Amniotic stem cell (primary cell): ENCODE data around the gene C11orf58.

Experiments used
- DNase-seq: peaks from one replicate; lab custom pipeline; 2025; lab: John Stamatoyannopoulos, UW

Gene C11orf58

GRCh38 chr11:16738193-16738946 is at the start of gene C11orf58:
Gene C11orf58, plus strand, starts transcription at chr11:16738647. Its CDS starts 132 bp downstream, at chr11:16738779.
- peak; percentile 96 for DNase-seq

GRCh38 chr11:16690086-16690485 is 48.4 kb upstream of the C11orf58 start:
- no peak for DNase-seq

GRCh38 chr11:16703795-16704194 is 34.7 kb upstream of the C11orf58 start:
- no peak for DNase-seq

GRCh38 chr11:16713594-16713993 is 24.9 kb upstream of the C11orf58 start:
- DNase-seq, result no peak

GRCh38 chr11:16722581-16723344 is 15.7 kb upstream of the C11orf58 start:
- no peak for DNase-seq

GRCh38 chr11:16727806-16728205 is 10.6 kb upstream of the C11orf58 start:
- no peak for DNase-seq

- DNase-seq, result no peak
These were observed 642 bp upstream of the C11orf58 start for GRCh38 chr11:16737818-16738192.

GRCh38 chr11:16738947-16739815 is 734 bp downstream of the C11orf58 start:
- no peak for DNase-seq

GRCh38 chr11:16741473-16741872 is 3.0 kb downstream of the C11orf58 start:
- DNase-seq, result no peak

GRCh38 chr11:16743478-16743877 is 5.0 kb downstream of the C11orf58 start:
- DNase-seq, result no peak

- DNase-seq, result no peak
These were observed 5.8 kb downstream of the C11orf58 start for GRCh38 chr11:16744128-16744725.

- no peak for DNase-seq
These were observed 7.6 kb downstream of the C11orf58 start for GRCh38 chr11:16745950-16746605.

GRCh38 chr11:16749092-16749491 is 10.6 kb downstream of the C11orf58 start:
- no peak for DNase-seq

- no peak for DNase-seq
These were observed 11.2 kb downstream of the C11orf58 start for GRCh38 chr11:16749666-16750065.

- DNase-seq, result no peak
These were observed 12.0 kb downstream of the C11orf58 start for GRCh38 chr11:16750417-16750816.

- no peak for DNase-seq
These were observed 20.1 kb downstream of the C11orf58 start for GRCh38 chr11:16758382-16759024.

GRCh38 chr11:16759857-16760508 is 21.5 kb downstream of the C11orf58 start:
- no peak for DNase-seq

GRCh38 chr11:16763746-16764145 is 25.3 kb downstream of the C11orf58 start:
- no peak for DNase-seq

GRCh38 chr11:16764888-16765287 is 26.4 kb downstream of the C11orf58 start:
- no peak for DNase-seq

GRCh38 chr11:16767137-16767536 is 28.7 kb downstream of the C11orf58 start:
- no peak for DNase-seq
